Measurements from ENCODE around the gene ELOA. TPM values are rescaled to one million over a fixed set of nuclear protein-coding genes. Genes with fewer than 3 reads are reported as not detected.

ELOA gene
- total and polyA plus RNA-seq, 2 of the 13 experiments (the other 11 are each of a cell fraction or from before 2014, with no cell fraction given): 14.2 to 28.5 TPM

DNA sequence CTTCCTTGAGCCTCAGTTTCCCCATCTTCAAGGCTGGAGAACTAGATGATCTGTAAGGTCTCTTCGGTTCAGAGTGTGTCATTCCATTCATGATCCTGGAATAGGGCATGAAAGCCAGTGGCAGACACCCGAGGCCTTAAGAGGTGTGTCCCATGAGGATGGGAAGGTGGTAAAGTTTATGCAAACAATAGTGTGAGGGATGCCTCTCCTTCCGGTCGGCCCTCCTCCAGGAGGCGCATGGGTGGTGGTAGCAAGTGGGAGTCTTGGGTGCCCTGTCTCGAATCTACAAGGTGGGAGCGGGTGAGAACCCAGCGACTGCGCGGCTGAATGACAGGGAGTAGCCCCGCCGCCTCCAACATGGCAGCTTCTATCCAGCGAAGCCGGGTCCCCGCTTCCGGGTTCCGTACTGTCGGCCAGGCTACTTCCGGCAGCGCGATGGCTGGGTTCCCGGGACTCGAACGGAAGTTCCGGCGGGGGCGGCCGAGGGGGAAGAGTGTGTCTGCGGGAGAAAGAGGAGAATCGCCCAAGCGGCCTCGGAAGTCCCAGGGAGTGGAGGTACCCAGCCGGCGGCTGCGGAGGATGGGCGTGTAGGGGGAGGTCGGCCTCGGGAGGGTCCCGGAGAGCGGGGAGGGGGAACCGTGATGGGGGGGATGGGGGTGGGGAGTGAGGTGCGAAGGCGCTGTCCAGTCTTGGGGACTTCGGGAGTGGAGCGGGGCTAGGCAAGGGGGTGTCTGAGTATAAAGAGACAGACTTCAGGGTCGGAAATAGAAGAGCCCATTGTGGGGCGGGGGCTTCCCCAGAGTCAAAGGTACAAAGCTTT, 47.6 kb downstream of the ELOA start, which contains the start of gene LYPLA2 (continued):
- no peak for TF ChIP-seq ZNF572 (CRISPR knock-in tag; IDR thresholded peaks at IDR 0.05)
- TF ChIP-seq SMYD3 (CRISPR knock-in tag; IDR thresholded peaks at IDR 0.05): no peak
- TF ChIP-seq NR3C1 (CRISPR knock-in tag; IDR thresholded peaks at IDR 0.05): no peak
- TF ChIP-seq, protein P1, sequence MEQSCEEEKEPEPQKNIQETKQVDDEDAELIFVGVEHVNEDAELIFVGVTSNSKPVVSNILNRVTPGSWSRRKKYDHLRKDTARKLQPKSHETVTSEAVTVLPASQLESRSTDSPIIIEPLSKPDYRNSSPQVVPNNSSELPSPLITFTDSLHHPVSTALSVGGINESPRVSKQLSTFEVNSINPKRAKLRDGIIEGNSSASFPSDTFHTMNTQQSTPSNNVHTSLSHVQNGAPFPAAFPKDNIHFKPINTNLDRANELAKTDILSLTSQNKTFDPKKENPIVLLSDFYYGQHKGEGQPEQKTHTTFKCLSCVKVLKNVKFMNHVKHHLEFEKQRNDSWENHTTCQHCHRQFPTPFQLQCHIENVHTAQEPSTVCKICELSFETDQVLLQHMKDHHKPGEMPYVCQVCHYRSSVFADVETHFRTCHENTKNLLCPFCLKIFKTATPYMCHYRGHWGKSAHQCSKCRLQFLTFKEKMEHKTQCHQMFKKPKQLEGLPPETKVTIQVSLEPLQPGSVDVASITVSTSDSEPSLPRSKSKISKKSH (CRISPR knock-in tag; IDR thresholded peaks at IDR 0.05; ENCODE audit: borderline replicate concordance): no peak
- TF ChIP-seq ZNF703 (CRISPR knock-in tag; IDR thresholded peaks at IDR 0.05; ENCODE audit: borderline replicate concordance): no peak
- TF ChIP-seq, protein P2, sequence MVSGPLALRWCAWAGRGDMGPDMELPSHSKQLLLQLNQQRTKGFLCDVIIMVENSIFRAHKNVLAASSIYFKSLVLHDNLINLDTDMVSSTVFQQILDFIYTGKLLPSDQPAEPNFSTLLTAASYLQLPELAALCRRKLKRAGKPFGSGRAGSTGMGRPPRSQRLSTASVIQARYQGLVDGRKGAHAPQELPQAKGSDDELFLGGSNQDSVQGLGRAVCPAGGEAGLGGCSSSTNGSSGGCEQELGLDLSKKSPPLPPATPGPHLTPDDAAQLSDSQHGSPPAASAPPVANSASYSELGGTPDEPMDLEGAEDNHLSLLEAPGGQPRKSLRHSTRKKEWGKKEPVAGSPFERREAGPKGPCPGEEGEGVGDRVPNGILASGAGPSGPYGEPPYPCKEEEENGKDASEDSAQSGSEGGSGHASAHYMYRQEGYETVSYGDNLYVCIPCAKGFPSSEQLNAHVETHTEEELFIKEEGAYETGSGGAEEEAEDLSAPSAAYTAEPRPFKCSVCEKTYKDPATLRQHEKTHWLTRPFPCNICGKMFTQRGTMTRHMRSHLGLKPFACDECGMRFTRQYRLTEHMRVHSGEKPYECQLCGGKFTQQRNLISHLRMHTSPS (CRISPR knock-in tag; IDR thresholded peaks at IDR 0.05; ENCODE audit: low read depth): peak; percentile 13; the same call in 1 of the 2 replicates
- TF ChIP-seq SRSF9 (IDR thresholded peaks at IDR 0.05; ENCODE audit: borderline replicate concordance, insufficient read depth, low read depth, low read length, poor library complexity, severe bottlenecking): no peak
- TF ChIP-seq DMAP1 (CRISPR knock-in tag; IDR thresholded peaks at IDR 0.05): peak; percentile 29; the same call in 1 of the 2 replicates
- TF ChIP-seq TBL1XR1 (IDR thresholded peaks at IDR 0.05; ENCODE audit: borderline replicate concordance, low read length, partially characterized antibody): no peak
- TF ChIP-seq, protein P3, sequence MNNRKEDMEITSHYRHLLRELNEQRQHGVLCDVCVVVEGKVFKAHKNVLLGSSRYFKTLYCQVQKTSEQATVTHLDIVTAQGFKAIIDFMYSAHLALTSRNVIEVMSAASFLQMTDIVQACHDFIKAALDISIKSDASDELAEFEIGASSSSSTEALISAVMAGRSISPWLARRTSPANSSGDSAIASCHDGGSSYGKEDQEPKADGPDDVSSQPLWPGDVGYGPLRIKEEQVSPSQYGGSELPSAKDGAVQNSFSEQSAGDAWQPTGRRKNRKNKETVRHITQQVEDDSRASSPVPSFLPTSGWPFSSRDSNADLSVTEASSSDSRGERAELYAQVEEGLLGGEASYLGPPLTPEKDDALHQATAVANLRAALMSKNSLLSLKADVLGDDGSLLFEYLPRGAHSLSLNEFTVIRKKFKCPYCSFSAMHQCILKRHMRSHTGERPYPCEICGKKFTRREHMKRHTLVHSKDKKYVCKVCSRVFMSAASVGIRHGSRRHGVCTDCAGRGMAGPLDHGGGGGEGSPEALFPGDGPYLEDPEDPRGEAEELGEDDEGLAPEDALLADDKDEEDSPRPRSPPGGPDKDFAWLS (CRISPR knock-in tag; IDR thresholded peaks at IDR 0.05; ENCODE audit: borderline replicate concordance): no peak
- peak in 1 of 2 experiments; percentile 64; a peak in 2 of 4 replicates for TF ChIP-seq KLF16 (CRISPR knock-in tag; IDR thresholded peaks at IDR 0.05)
- no peak for TF ChIP-seq REL (CRISPR knock-in tag; conservative IDR thresholded peaks at IDR 0.05)
- no peak for TF ChIP-seq DNMT3B (CRISPR knock-in tag; conservative IDR thresholded peaks at IDR 0.05)
- no peak for TF ChIP-seq ZNF33A (CRISPR knock-in tag; IDR thresholded peaks at IDR 0.05; ENCODE audit: borderline replicate concordance)
- TF ChIP-seq ZNF224 (CRISPR knock-in tag; IDR thresholded peaks at IDR 0.05): no peak
- TF ChIP-seq NR2F6 (IDR thresholded peaks at IDR 0.05): no peak
- TF ChIP-seq NR2F6 (CRISPR knock-in tag; IDR thresholded peaks at IDR 0.05): 0 out of 2 replicates have a peak, but pooled peaks have one; percentile 20
- TF ChIP-seq MXD4 (CRISPR knock-in tag; IDR thresholded peaks at IDR 0.05): peak; percentile 37; the same call in 1 of the 2 replicates
- no peak for TF ChIP-seq ZBTB1 (CRISPR knock-in tag; IDR thresholded peaks at IDR 0.05; ENCODE audit: borderline replicate concordance)
- TF ChIP-seq ZNF589 (CRISPR knock-in tag; conservative IDR thresholded peaks at IDR 0.05): no peak
- no peak for TF ChIP-seq ZMAT3 (CRISPR knock-in tag; conservative IDR thresholded peaks at IDR 0.05)
- peak; percentile 56 for TF ChIP-seq ZNF124 (CRISPR knock-in tag; IDR thresholded peaks at IDR 0.05)
- TF ChIP-seq, protein P4, sequence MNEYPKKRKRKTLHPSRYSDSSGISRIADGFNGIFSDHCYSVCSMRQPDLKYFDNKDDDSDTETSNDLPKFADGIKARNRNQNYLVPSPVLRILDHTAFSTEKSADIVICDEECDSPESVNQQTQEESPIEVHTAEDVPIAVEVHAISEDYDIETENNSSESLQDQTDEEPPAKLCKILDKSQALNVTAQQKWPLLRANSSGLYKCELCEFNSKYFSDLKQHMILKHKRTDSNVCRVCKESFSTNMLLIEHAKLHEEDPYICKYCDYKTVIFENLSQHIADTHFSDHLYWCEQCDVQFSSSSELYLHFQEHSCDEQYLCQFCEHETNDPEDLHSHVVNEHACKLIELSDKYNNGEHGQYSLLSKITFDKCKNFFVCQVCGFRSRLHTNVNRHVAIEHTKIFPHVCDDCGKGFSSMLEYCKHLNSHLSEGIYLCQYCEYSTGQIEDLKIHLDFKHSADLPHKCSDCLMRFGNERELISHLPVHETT (CRISPR knock-in tag; conservative IDR thresholded peaks at IDR 0.05): 0 out of 2 replicates have a peak, but pooled peaks have one; percentile 32
- TF ChIP-seq KLF13 (CRISPR knock-in tag; IDR thresholded peaks at IDR 0.05): no peak
- TF ChIP-seq TGIF2 (CRISPR knock-in tag; IDR thresholded peaks at IDR 0.05): peak; percentile 51; the same call in 1 of the 2 replicates
